Fibroblast of lung (primary cell): ENCODE data around the gene GRM8. TPM values are rescaled to one million over a fixed set of nuclear protein-coding genes. Genes with fewer than 3 reads are reported as not detected.

Experiments
- DNase-seq, 2 donors: peaks; one replicate each; pipeline versions ENCODE4 v3.0.0 to v3.0.0-alpha.2; 2010; ENCODE audit warnings: low read depth in 2 of 2
- H2AFZ ChIP-seq: 2 replicates; pipeline ENCODE4 v1.5.1; 2012; ENCODE audit warnings: low read length, control low read depth, inconsistent platforms
- H3K27ac ChIP-seq: 2 replicates; pipeline ENCODE4 v1.5.1; 2011; ENCODE audit warnings: low read length, control low read depth; ENCODE audit not compliant: insufficient read depth
- H3K27me3 ChIP-seq: 2 replicates; pipeline ENCODE4 v1.5.1; 2011; ENCODE audit warnings: mild to moderate bottlenecking, low read length; ENCODE audit not compliant: control insufficient read depth, insufficient read depth
- H3K36me3 ChIP-seq: 2 replicates; pipeline ENCODE4 v1.5.1; 2011; ENCODE audit warnings: low read length; ENCODE audit not compliant: control insufficient read depth, insufficient read depth
- H3K4me1 ChIP-seq: 2 replicates; pipeline ENCODE4 v1.5.1; 2011; ENCODE audit warnings: low read length; ENCODE audit not compliant: control insufficient read depth, insufficient read depth; ENCODE audit errors: extremely low read depth
- H3K4me2 ChIP-seq: 2 replicates; pipeline ENCODE4 v1.5.1; 2011; ENCODE audit warnings: low read length, control low read depth; ENCODE audit not compliant: insufficient read depth; ENCODE audit errors: extremely low read depth
- H3K4me3 ChIP-seq, 4 experiments: fragments of 200-600 bp in 1 of 4; sonication (generic) in 1 of 4; replicated peaks in 1 of 4; 2 replicates each; pipeline ENCODE4 v1.5.1; 2011 to 2016; ENCODE audit warnings: low read length in 4 of 4, low read depth in 3 of 4, mild to moderate bottlenecking in 3 of 4, control low read depth in 2 of 4, inconsistent platforms in 1 of 4, mixed read lengths in 1 of 4; ENCODE audit not compliant: insufficient read depth in 1 of 4; ENCODE audit errors: control extremely low read depth in 1 of 4
- H3K79me2 ChIP-seq: 2 replicates; pipeline ENCODE4 v1.5.1; 2012; ENCODE audit warnings: mild to moderate bottlenecking, low read length, inconsistent platforms; ENCODE audit not compliant: control insufficient read depth, insufficient read depth
- H3K9ac ChIP-seq: 2 replicates; pipeline ENCODE4 v1.5.1; 2011; ENCODE audit warnings: mild to moderate bottlenecking, low read length, control low read depth; ENCODE audit not compliant: insufficient read depth
- H3K9me3 ChIP-seq: 2 replicates; pipeline ENCODE4 v1.5.1; 2012; ENCODE audit warnings: low read depth, low read length; ENCODE audit not compliant: control insufficient read depth, insufficient read depth
- H4K20me1 ChIP-seq: 2 replicates; pipeline ENCODE4 v1.5.1; 2011; ENCODE audit warnings: low read length; ENCODE audit not compliant: control insufficient read depth, insufficient read depth; ENCODE audit errors: extremely low read depth
- EZH2 ChIP-seq: IDR thresholded peaks from 2 replicates; pipeline ENCODE4 v1.5.1; 2012; ENCODE audit warnings: low read length, control low read depth, mild to moderate bottlenecking; ENCODE audit errors: missing control alignments
- polyA plus RNA-seq, 2 donors: library from polyadenylated mRNA; depleted of rRNA in 1 of 2; stranded (reverse) in 1 of 2; unstranded in 1 of 2; fragments of >200 nt; gene quantifications; 2 replicates each; pipeline ENCODE4 v1.2.1, GENCODE V29; 2011 to 2012; ENCODE audit warnings: missing spikeins in 1 of 2
- total RNA-seq: library from RNA; depleted of rRNA; stranded (reverse); fragments of >200 nt; gene quantifications from 2 replicates; pipeline ENCODE4 v1.2.1, GENCODE V29; 2014
- TF ChIP-seq, protein P1 (sequence below), 2 donors: IDR thresholded peaks in 1 of 2; conservative IDR thresholded peaks in 1 of 2; 1 replicate in 1 of 2; 2 replicates in 1 of 2; pipeline ENCODE4 v1.5.1; 2011 to 2012; ENCODE audit warnings: low read length in 2 of 2, control low read depth in 1 of 2, inconsistent platforms in 1 of 2, low read depth in 1 of 2, mild to moderate bottlenecking in 1 of 2

Gene GRM8
- total and polyA plus RNA-seq, 2 donors (not counting 1 experiment from before 2014, with no cell fraction given) = not detected

DNA sequence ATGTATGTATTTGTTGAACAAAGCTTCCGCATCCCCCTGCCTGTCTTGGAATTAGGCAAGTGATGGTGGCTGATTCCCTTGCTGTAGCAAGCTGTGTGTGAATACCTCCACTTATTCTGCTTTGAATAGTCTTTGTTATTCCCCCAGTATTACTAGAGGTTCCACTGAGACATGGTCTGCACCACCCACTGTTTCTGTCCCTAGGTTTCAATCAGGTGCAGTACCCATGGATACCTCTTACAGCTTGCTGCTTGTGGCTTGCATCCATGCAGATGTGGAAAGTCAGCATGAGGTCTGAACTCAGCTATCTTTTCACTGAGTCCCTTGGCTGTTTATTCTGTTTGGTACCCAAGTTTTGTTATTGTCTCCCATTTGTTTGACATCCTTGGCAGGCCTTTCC, 447.4 kb downstream of the GRM8 start:
- Histone ChIP-seq H3K4me2 (no peak overlapping the region), H3K4me3 (no peak overlapping the region), H3K27ac (no peak overlapping the region), H4K20me1 (no peaks in the 10 kb centered on the region), H3K36me3 (no peaks in the 10 kb centered on the region), H3K79me2 (no peaks in the 10 kb centered on the region), H3K27me3 (no peaks in the 10 kb centered on the region), H2AFZ (no peak overlapping the region), H3K9me3 (no peaks in the 10 kb centered on the region), H3K4me1 (no peaks in the 10 kb centered on the region), H3K9ac (no peak overlapping the region)
- DNase-seq = no peak
- TF ChIP-seq EZH2 = no peak
- TF ChIP-seq, protein P1, sequence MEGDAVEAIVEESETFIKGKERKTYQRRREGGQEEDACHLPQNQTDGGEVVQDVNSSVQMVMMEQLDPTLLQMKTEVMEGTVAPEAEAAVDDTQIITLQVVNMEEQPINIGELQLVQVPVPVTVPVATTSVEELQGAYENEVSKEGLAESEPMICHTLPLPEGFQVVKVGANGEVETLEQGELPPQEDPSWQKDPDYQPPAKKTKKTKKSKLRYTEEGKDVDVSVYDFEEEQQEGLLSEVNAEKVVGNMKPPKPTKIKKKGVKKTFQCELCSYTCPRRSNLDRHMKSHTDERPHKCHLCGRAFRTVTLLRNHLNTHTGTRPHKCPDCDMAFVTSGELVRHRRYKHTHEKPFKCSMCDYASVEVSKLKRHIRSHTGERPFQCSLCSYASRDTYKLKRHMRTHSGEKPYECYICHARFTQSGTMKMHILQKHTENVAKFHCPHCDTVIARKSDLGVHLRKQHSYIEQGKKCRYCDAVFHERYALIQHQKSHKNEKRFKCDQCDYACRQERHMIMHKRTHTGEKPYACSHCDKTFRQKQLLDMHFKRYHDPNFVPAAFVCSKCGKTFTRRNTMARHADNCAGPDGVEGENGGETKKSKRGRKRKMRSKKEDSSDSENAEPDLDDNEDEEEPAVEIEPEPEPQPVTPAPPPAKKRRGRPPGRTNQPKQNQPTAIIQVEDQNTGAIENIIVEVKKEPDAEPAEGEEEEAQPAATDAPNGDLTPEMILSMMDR (conservative IDR thresholded peaks at IDR 0.05 in 1 of 2, IDR thresholded peaks at IDR 0.05 in 1 of 2; ENCODE audit: low read depth in 1 of 2, low read length in 2 of 2) = no peak

DNA sequence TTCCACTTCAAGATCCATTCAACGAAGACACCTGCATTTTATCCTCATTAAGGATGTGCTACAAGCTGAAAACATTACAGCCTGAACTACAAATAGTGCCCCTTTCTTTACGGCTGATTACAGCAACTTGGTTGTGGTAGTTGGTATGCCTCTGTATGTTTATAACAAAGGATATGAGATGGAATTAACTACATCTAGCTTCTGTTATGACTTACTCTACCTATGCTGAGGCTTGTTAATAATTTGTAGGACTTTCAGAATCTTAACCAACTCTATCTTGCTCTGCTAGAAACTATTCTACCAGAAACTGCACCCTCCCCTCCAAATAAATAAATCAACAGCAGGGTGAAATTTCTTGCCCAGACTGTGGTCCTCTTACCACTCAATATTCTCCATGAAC, 448.1 kb downstream of the GRM8 start:
- H3K4me2 ChIP-seq = no peak overlapping the region
- H3K4me3 ChIP-seq = no peak overlapping the region
- no peaks in the 10 kb centered on the region for H3K4me1 ChIP-seq
- H3K36me3 ChIP-seq = no peaks in the 10 kb centered on the region
- H3K79me2 ChIP-seq = no peaks in the 10 kb centered on the region
- H3K27me3 ChIP-seq = no peaks in the 10 kb centered on the region
- H2AFZ ChIP-seq = no peak overlapping the region
- TF ChIP-seq EZH2 = no peak
- TF ChIP-seq, protein P1 (conservative IDR thresholded peaks at IDR 0.05 in 1 of 2, IDR thresholded peaks at IDR 0.05 in 1 of 2; ENCODE audit: low read depth in 1 of 2, low read length in 2 of 2) = no peak
- H3K9ac ChIP-seq = no peak overlapping the region
- H3K27ac ChIP-seq = no peak overlapping the region
- H3K9me3 ChIP-seq = no peaks in the 10 kb centered on the region
- no peaks in the 10 kb centered on the region for H4K20me1 ChIP-seq
- no peak for DNase-seq

DNA sequence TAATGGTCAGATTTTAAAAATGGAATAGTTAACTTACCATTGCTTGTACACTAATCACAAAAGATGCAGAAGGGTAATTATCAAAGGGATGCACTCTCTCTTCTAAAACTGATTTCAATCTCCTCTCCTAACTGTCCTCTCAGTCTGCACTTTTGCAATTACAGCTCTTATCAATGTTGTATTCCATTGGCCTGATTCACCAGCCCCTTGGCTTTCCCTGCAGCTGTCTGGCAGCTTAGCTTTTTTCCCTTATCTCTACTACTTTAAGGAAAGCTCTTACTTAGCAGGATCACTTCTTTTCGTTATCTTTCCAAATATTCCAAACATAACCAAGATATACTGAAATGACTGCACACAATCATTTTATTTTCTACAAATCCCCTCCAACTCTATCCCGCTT, 448.8 kb downstream of the GRM8 start:
- no peaks in the 10 kb centered on the region for H4K20me1 ChIP-seq
- H2AFZ ChIP-seq = no peak overlapping the region
- no peaks in the 10 kb centered on the region for H3K27me3 ChIP-seq
- peak in 1 of 2 donors; percentile 32 for DNase-seq
- no peak overlapping the region for H3K9ac ChIP-seq
- TF ChIP-seq, protein P1 (conservative IDR thresholded peaks at IDR 0.05 in 1 of 2, IDR thresholded peaks at IDR 0.05 in 1 of 2; ENCODE audit: low read depth in 1 of 2, low read length in 2 of 2) = no peak
- no peak for TF ChIP-seq EZH2
- no peaks in the 10 kb centered on the region for H3K79me2 ChIP-seq
- no peaks in the 10 kb centered on the region for H3K4me1 ChIP-seq
- no peak overlapping the region for H3K4me3 ChIP-seq
- no peak overlapping the region for H3K4me2 ChIP-seq
- no peak overlapping the region for H3K27ac ChIP-seq
- H3K9me3 ChIP-seq = no peaks in the 10 kb centered on the region
- H3K36me3 ChIP-seq = no peaks in the 10 kb centered on the region
